ENCODE data around the gene KCTD4.
"Not testable (repeated sequence)": the region's sequence is repeated elsewhere in the genome, so short reads cannot be mapped to it uniquely, and the experiment has no call there.

Gene KCTD4

GRCh38 chr13:45215392-45216077 is 14.7 kb upstream of the KCTD4 start:
- no peak for DNase-seq (ENCODE audit: low read depth in 3 of 3)

- no peak for DNase-seq (ENCODE audit: low read depth in 3 of 3)
Measured at GRCh38 chr13:45209229-45209628, 8.4 kb upstream of the KCTD4 start.

- no peak for DNase-seq (ENCODE audit: low read depth in 3 of 3)
Measured at GRCh38 chr13:45208132-45208531, 7.3 kb upstream of the KCTD4 start.

- no peak for DNase-seq (ENCODE audit: low read depth in 3 of 3)
Measured at GRCh38 chr13:45207319-45207718, 6.5 kb upstream of the KCTD4 start.

GRCh38 chr13:45206340-45206739 is 5.5 kb upstream of the KCTD4 start:
- DNase-seq (ENCODE audit: low read depth in 3 of 3): peak in 1 of 3 experiments; percentile 4

GRCh38 chr13:45205124-45205523 is 4.3 kb upstream of the KCTD4 start:
- DNase-seq (ENCODE audit: low read depth in 3 of 3): no peak

GRCh38 chr13:45199711-45200110 is 1.1 kb downstream of the KCTD4 start:
- DNase-seq (ENCODE audit: low read depth in 3 of 3): no peak

GRCh38 chr13:45198924-45199323 is 1.9 kb downstream of the KCTD4 start:
- no peak for DNase-seq (ENCODE audit: low read depth in 3 of 3)

- DNase-seq (ENCODE audit: low read depth in 3 of 3): no peak
Measured at GRCh38 chr13:45198041-45198440, 2.8 kb downstream of the KCTD4 start.

GRCh38 chr13:45196622-45197021 is 4.2 kb downstream of the KCTD4 start:
- DNase-seq (ENCODE audit: low read depth in 3 of 3): no peak

- no peak for DNase-seq (ENCODE audit: low read depth in 3 of 3)
Measured at GRCh38 chr13:45196096-45196495, 4.7 kb downstream of the KCTD4 start.

GRCh38 chr13:45195421-45195820 is 5.4 kb downstream of the KCTD4 start:
- no peak for DNase-seq (ENCODE audit: low read depth in 3 of 3)

- DNase-seq (ENCODE audit: low read depth in 3 of 3): no peak
Measured at GRCh38 chr13:45194081-45194939, 6.5 kb downstream of the KCTD4 start.

GRCh38 chr13:45191874-45192273 is 9.0 kb downstream of the KCTD4 start:
- no peak for DNase-seq (ENCODE audit: low read depth in 3 of 3)

GRCh38 chr13:45189511-45189910 is 11.3 kb downstream of the KCTD4 start:
- not testable (repeated sequence) for DNase-seq (ENCODE audit: low read depth in 3 of 3)

- not testable (repeated sequence) for DNase-seq (ENCODE audit: low read depth in 3 of 3)
Measured at GRCh38 chr13:45189077-45189476, 11.8 kb downstream of the KCTD4 start.

- no peak for DNase-seq (ENCODE audit: low read depth in 3 of 3)
Measured at GRCh38 chr13:45185286-45185685, 15.6 kb downstream of the KCTD4 start.

GRCh38 chr13:45184693-45185092 is 16.2 kb downstream of the KCTD4 start:
- no peak for DNase-seq (ENCODE audit: low read depth in 3 of 3)

- DNase-seq (ENCODE audit: low read depth in 3 of 3): no peak
Measured at GRCh38 chr13:45180713-45181601, 19.9 kb downstream of the KCTD4 start.

GRCh38 chr13:45180303-45180702 is 20.5 kb downstream of the KCTD4 start:
- no peak for DNase-seq (ENCODE audit: low read depth in 3 of 3)

- no peak for DNase-seq (ENCODE audit: low read depth in 3 of 3)
Measured at GRCh38 chr13:45179428-45179827, 21.4 kb downstream of the KCTD4 start.

All from stimulated activated CD4-positive, alpha-beta T cell treated with anti-CD3 and anti-CD28 coated beads, TNF-alpha, amount 100 ng/mL, for 4 hours (primary cell).